GM12892 (cell line): Measurements from ENCODE around the gene HES5.
A peak's percentile ranks its signal among the peaks of the same experiment; 100 is the strongest.

Experiments used
- DNase-seq: peaks from one replicate; pipeline ENCODE4 v3.0.0; 2011; ENCODE audit not compliant: insufficient read length
- FAIRE-seq: peaks from 2 replicates; lab custom pipeline; 2011; peaks lifted over from hg19 to GRCh38; lab: Jason Lieb, UNC
- POLR2A ChIP-seq: IDR thresholded peaks from 2 replicates; pipeline ENCODE4 v1.6.1; 2011; ENCODE audit warnings: low read depth, low read length, control low read depth
- POLR2AphosphoS5 ChIP-seq: IDR thresholded peaks from 2 replicates; pipeline ENCODE4 v1.6.1; 2011; ENCODE audit warnings: low read depth, low read length, control low read depth
- TAF1 ChIP-seq: IDR thresholded peaks from 2 replicates; pipeline ENCODE4 v1.6.1; 2011; ENCODE audit warnings: low read depth, mild to moderate bottlenecking, control low read depth, low read length, borderline replicate concordance

Gene HES5

DNA sequence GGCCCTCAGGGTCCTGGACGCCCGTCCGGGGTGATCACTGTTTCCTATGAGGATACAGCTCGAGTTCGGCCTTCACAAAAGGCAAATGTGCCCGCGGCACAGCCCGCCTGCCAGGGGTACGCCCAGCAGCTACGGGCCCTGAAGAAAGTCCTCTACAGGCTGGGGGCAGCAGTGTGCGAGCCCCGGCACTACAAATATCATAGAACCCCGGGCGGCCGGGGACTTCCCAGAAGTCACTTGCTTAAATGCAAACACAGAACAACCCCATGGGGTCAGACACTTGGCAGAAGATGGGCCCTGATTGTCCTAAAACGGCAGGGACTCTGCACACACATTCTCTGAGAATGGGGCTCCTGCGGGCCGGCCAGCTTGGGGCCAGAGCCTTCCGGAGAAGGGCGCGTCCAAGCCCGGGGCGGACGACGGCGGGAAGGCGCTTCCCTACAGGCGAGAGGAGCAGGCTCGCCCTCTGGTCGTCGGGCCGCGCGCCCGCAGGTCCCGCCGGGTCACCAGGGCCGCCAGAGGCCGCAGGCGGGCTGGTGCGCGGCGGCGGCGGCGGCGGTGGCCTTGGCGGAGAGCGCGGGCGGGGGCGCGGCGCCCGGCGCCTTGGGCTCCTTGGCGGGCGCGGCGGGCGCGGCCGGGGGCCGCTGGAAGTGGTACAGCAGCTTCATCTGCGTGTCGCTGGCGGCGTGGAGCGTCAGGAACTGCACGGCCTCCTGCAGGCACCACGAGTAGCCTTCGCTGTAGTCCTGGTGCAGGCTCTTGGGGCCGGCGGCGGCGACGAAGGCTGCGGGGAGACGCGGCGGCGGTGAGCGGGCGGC, 888 bp downstream of the HES5 start:
- FAIRE-seq (no peak), DNase-seq (no peak)
- TF ChIP-seq TAF1 (no peak), POLR2A (no peak), POLR2AphosphoS5 (no peak)

GRCh38 chr1:2528611-2528965, 1.5 kb downstream of the HES5 start:
- TF ChIP-seq POLR2AphosphoS5 (no peak), TAF1 (no peak), POLR2A (no peak)
- FAIRE-seq (no peak), DNase-seq (no peak)

- DNase-seq (no peak), FAIRE-seq (no peak)
- TF ChIP-seq TAF1 (no peak), POLR2AphosphoS5 (no peak), POLR2A (no peak)
These were observed 2.0 kb downstream of the HES5 start for GRCh38 chr1:2528016-2528415.

DNA sequence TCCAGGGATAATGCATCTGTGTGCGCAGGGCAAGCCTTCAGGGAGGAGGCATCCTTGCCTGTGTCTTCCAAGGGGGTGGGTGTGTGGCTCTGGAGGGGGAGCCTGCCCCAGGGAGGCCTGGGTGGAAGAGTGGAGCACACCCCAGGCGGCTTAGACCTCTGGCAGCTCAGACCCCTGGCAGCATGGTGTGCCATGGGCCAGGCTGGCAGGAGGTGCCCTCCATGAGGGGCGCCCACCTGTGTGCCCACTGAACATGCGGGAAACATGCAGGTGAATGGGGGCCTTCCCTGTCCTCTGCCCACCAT, 2.6 kb downstream of the HES5 start:
- FAIRE-seq (no peak), DNase-seq (no peak)
- TF ChIP-seq TAF1 = no peak
- no peak for TF ChIP-seq POLR2AphosphoS5
- no peak for TF ChIP-seq POLR2A

DNA sequence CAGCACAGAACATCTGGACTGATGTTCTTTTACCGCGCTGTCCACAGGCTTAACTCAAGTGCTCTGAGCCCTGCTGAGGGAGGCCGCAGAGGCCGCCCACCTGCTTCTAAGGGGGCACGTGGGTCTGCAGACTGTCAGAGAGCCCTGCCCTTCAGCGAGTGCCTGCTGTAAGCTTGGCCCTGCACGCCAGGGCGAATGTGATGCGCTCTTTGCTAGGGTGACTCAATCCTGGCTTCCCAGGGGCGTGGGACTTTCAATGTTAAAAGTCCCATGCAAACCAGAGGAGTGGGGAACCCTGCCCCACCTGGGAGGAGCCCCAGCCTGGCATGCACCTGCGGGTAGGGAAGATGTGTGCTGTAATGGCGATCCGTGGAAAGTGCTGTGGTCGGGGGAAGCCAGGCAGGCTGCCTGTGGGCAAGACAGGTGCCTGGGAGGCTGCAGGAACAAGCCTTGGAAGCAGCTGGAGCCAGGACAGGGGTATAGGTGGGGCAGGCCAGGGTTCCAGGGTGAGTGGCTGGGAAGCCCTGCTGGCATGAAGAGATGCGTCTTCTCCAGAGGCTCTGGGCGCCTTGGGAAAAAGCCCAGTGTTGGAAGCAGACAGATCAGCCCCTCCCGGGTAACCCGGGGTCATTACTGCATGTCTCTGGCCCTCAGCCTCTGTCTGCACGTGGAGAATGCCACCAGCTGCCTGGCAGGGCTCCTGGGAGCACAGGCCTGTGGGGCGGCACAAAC, 3.1 kb downstream of the HES5 start:
- TF ChIP-seq POLR2AphosphoS5 (no peak), POLR2A (no peak), TAF1 (no peak)
- DNase-seq = peak; percentile 70
- peak; percentile 81 for FAIRE-seq

- DNase-seq (peak; percentile 92), FAIRE-seq (peak; percentile 93)
These were observed 3.9 kb downstream of the HES5 start, which contains the start of gene PANK4 for GRCh38 chr1:2525920-2526823. TSS of gene PANK4 (minus strand) at chr1:2526596. CDS start at chr1:2526587, 9 bp downstream.

GRCh38 chr1:2525572-2525919, 4.5 kb downstream of the HES5 start:
- FAIRE-seq (no peak), DNase-seq (no peak)
- TF ChIP-seq TAF1 (no peak), POLR2AphosphoS5 (no peak), POLR2A (no peak)

More at GRCh38 chr1:2525920-2526823, 3.9 kb downstream of the HES5 start, which contains the start of gene PANK4:
- peak; percentile 68; the same call in 1 of the 2 replicates for TF ChIP-seq TAF1
- peak; percentile 48; the same call in 1 of the 2 replicates for TF ChIP-seq POLR2AphosphoS5
- TF ChIP-seq POLR2A = peak; percentile 69

- DNase-seq = no peak
- FAIRE-seq = no peak
- TF ChIP-seq POLR2A (no peak), POLR2AphosphoS5 (no peak), TAF1 (no peak)
These were observed 6.0 kb downstream of the HES5 start for GRCh38 chr1:2523891-2524609.

- no peak for FAIRE-seq
- TF ChIP-seq POLR2A (no peak), POLR2AphosphoS5 (no peak), TAF1 (no peak)
- DNase-seq = no peak
These were observed 6.7 kb downstream of the HES5 start for GRCh38 chr1:2523191-2523890.

- TF ChIP-seq POLR2A (no peak), POLR2AphosphoS5 (no peak), TAF1 (no peak)
- no peak for DNase-seq
- no peak for FAIRE-seq
These were observed 7.8 kb downstream of the HES5 start for GRCh38 chr1:2522230-2522629.
